ENCODE data around the gene TTC17.

DNA sequence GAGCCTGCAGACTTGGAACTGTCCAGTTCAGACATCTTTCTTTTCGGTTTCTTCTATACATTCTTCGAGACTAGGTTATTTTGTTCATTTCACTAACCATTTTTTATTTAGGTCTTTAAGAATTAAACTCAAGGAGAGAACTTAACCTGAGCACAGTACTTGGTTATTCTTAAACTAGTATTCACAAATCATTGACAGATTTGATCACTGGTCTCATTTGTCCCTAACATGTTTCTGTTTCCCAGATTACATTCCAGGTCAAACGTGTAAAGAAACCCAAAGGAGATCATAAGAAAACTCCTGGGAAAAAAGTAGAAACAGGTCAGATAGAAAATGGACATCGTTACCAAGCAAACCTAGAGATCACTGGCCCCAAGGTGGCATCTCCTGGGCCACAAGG lies 85.1 kb downstream of the TTC17 start:
- TF ChIP-seq POLR2A (IDR thresholded peaks at IDR 0.05; ENCODE audit: low read length): no peak
- no peak for TF ChIP-seq GATA1 (IDR thresholded peaks at IDR 0.05; ENCODE audit: low read depth, low read length)

Measured in erythroblast (primary cell).